ENCODE measurements around the gene BOD1L1.
A peak's percentile ranks its signal among the peaks of the same experiment; 100 is the strongest.

Gene BOD1L1

DNA sequence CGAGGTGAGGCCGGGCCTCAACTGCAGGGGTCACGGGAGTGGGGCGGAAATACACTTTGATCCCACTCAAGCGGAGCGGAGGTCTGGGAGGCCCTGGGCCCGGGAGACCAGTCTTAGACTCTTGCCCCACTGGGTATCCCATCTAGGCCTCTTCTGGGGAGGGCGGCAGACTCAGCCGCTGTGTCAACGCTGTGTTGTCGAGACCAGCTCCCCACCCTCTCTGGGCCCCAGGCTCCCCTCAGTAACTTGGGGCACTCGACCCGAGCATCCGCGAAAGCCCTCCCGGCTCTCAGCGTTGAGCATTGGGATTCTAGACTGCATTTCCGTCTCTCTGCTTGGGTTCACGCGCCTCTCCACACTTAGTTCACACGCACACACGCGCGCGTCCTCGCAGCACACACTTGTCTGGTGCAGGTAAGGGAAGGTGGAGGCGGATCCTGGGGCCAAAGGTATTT lies 84.9 kb downstream of the BOD1L1 start:
- H3K4me3 ChIP-seq (ENCODE audit: low read length), result no peak overlapping the region
- DNase-seq (ENCODE audit: low read depth, low spot score), result no peak

- no peak overlapping the region for H3K4me3 ChIP-seq (ENCODE audit: low read length)
- DNase-seq (ENCODE audit: low read depth, low spot score), result no peak
These were observed 85.6 kb downstream of the BOD1L1 start for GRCh38 chr4:13541720-13542576.

DNA sequence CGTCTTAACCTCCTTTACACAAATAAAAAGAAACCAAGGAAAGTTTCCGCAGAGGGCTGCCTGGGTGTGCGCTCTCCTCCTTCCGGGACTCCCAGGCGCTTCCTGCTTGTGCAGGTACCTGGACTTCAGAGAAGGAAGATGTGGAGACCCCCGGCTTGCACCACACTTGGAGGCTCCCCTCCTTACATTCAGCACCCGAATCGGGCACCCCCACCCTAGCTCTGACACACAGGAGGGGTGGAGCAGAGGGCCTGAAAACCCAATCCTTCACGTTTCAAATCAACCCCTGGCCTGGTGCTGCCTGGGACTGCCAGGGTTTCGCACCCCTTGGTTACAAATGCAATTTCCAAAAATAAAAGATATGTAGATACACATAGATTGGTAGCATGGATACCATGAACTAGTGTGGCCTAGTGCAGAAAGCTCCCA lies 86.3 kb downstream of the BOD1L1 start:
- no peak for DNase-seq (ENCODE audit: low read depth, low spot score)
- no peak overlapping the region for H3K4me3 ChIP-seq (ENCODE audit: low read length)

- DNase-seq (ENCODE audit: low read depth, low spot score), result no peak
- H3K4me3 ChIP-seq (ENCODE audit: low read length), result no peak overlapping the region
These were observed 86.9 kb downstream of the BOD1L1 start for GRCh38 chr4:13540446-13541175.

- no peak overlapping the region for H3K4me3 ChIP-seq (ENCODE audit: low read length)
- DNase-seq (ENCODE audit: low read depth, low spot score), result no peak
These were observed 87.7 kb downstream of the BOD1L1 start for GRCh38 chr4:13539619-13540445.

- H3K4me3 ChIP-seq (ENCODE audit: low read length), result no peak overlapping the region
- DNase-seq (ENCODE audit: low read depth, low spot score), result no peak
These were observed 88.4 kb downstream of the BOD1L1 start for GRCh38 chr4:13539047-13539618.

- no peak for DNase-seq (ENCODE audit: low read depth, low spot score)
- H3K4me3 ChIP-seq (ENCODE audit: low read length), result no peak overlapping the region
These were observed 89.0 kb downstream of the BOD1L1 start for GRCh38 chr4:13538427-13538973.

DNA sequence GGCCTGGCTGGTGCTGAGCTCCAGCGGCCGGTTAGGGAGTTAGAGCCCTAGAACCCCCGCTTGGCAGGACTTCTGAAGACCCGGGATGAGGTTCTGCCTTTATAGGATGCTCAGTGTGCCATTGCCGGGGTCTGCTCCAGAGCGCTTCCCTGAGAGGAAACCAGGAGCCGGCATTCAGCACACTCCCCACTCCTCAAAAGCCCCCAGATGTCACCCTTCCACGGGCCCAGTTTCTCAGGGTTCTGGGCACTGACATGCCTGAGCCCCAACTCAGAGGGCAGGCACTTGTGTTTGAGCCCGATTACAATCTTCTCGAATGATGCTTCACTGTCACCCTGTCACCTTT lies 89.7 kb downstream of the BOD1L1 start:
- H3K4me3 ChIP-seq (ENCODE audit: low read length), result no peak overlapping the region
- no peak for DNase-seq (ENCODE audit: low read depth, low spot score)

DNA sequence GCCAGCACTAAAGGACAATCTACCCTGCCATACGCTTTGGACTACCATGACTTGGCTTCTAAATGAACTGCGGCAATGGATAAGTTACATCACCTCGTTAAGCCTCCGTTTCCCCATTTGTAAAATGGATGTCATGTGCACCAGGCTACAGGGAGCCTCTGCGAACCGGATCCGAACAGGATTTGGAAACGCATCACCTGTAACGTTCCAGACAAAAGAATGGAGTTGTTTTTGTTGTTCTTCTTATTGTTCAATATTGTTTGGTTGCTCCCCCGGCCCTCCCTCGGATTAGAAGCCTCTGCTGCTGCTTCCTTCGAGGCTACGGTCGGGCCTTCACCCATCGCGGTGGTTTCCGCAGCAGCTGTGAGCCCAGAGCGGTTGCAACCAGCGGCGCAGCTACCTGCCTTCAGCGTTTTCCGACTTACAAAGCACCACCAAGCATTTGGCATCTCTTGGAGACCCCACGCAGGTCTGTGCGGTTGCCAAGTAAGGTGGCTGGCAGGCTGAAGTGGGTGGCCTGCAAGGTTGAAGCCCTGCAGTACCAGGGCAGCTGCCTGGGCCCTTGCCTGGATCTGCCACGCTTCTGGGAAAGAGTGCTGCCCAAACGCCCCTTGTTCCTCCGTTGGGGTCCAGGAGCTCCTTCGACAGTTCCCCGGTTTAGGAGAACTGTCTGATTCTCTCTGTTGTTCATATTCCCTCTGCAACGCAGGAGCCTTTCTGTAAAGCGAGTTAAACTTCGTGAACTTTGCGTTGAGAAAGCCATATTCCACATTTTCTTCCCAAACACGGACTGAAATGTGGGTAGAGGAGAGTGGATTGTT lies 90.3 kb downstream of the BOD1L1 start:
- peak overlapping the region; percentile 31 for H3K4me3 ChIP-seq (ENCODE audit: low read length)
- peak; percentile 93 for DNase-seq (ENCODE audit: low read depth, low spot score)

DNA sequence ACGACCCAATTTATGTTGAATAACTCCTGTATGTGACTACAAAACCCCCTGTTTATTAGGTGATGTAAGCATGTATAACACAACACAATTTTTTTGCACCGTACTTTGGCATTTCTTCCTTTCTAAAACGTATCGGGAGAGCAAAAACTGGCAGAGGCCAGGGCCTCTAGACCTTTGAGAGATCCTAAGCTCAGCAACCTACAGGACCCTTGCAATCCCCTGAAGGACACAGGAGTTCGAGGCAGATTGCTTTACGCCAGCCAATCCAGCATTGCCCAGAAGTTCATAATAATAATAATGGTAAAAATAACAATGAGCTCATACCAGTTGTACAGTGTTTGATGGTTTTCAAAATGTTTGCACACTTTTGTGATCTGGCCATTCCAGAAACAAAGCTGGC lies 90.9 kb downstream of the BOD1L1 start:
- peak overlapping the region; percentile 31 for H3K4me3 ChIP-seq (ENCODE audit: low read length)
- no peak for DNase-seq (ENCODE audit: low read depth, low spot score)

GRCh38 chr4:13535708-13536361 lies 91.7 kb downstream of the BOD1L1 start:
- no peak overlapping the region for H3K4me3 ChIP-seq (ENCODE audit: low read length)
- no peak for DNase-seq (ENCODE audit: low read depth, low spot score)

DNA sequence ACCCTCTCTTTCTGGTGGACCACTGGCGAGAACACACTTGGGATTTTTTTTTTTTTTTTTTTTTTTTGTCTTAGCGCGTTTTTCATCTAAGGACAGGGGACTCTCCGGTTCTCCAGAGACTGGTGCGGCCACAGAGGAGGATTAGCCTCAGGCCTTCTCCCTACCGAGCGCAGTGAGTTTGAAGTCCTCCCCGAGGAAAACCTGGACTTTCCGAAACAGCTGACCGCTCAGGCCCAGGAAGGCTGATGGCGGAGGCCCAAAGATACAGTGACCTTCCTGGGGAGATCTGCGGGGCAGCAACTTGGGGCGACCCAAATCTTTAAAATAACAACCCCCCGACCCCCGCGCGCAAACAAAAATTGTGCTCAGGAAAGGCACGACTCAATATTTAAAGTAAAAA lies 92.4 kb downstream of the BOD1L1 start:
- DNase-seq (ENCODE audit: low read depth, low spot score), result no peak
- H3K4me3 ChIP-seq (ENCODE audit: low read length), result no peak overlapping the region

DNA sequence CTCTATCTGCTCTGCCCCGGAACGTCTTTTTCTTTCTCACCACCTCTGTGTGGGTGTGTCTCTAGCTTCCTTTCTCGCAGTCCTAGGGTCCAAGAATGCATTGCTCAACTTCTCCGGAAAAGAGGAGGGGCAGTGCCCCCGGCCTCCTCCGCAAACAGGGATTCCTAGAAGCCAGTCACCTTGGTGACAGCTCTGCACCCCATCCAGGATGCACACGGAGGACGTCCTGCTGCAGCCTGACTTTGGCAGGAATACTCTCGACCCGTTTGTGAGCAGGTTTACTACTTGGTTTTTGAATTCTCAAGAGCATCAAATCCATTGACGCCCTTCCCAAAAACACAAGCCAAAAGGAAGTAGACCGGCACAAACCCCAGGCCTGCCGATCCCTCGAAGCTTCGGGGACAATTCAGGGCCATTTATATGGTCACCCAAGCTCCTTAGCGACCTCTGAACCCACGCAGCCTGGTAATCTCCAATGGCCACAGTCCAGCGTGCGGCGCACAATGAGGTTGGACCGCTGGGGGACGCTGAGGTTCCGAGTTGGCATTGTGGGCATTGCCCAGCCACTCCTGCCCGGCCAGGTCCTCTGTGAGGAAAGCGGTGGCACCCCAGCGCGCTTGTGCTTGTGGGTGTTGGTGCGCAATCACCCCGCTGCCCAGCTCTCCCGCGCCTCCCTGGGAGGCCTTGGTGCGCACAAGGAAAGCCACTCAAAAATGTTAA lies 93.0 kb downstream of the BOD1L1 start:
- no peak for DNase-seq (ENCODE audit: low read depth, low spot score)

GRCh38 chr4:13533670-13534343 lies 93.7 kb downstream of the BOD1L1 start:
- H3K4me3 ChIP-seq (ENCODE audit: low read length), result no peak overlapping the region
- no peak for DNase-seq (ENCODE audit: low read depth, low spot score)

More for the DNA sequence above, 93.0 kb downstream of the BOD1L1 start:
- no peak overlapping the region for H3K4me3 ChIP-seq (ENCODE audit: low read length)

GRCh38 chr4:13531625-13531998 lies 95.9 kb downstream of the BOD1L1 start:
- H3K4me3 ChIP-seq (ENCODE audit: low read length), result no peak overlapping the region
- no peak for DNase-seq (ENCODE audit: low read depth, low spot score)

GRCh38 chr4:13530823-13531624 lies 96.5 kb downstream of the BOD1L1 start:
- no peak for DNase-seq (ENCODE audit: low read depth, low spot score)
- no peak overlapping the region for H3K4me3 ChIP-seq (ENCODE audit: low read length)
